Stimulated activated CD8-positive, alpha-beta memory T cell treated with anti-CD3 and anti-CD28 coated beads, Interleukin-15, amount 100 ng/mL, for 48 hours (primary cell): ENCODE measurements around the gene WBP4.
"Not testable (repeated sequence)": the region's sequence is repeated elsewhere in the genome, so short reads cannot be mapped to it uniquely, and the experiment has no call there.

Experiments used
- DNase-seq, 2 donors: peaks; one replicate each; pipeline ENCODE4 v3.0.0-alpha.2; 2020; ENCODE audit warnings: low read depth in 2 of 2

Gene WBP4, protein sequence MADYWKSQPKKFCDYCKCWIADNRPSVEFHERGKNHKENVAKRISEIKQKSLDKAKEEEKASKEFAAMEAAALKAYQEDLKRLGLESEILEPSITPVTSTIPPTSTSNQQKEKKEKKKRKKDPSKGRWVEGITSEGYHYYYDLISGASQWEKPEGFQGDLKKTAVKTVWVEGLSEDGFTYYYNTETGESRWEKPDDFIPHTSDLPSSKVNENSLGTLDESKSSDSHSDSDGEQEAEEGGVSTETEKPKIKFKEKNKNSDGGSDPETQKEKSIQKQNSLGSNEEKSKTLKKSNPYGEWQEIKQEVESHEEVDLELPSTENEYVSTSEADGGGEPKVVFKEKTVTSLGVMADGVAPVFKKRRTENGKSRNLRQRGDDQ

DNA sequence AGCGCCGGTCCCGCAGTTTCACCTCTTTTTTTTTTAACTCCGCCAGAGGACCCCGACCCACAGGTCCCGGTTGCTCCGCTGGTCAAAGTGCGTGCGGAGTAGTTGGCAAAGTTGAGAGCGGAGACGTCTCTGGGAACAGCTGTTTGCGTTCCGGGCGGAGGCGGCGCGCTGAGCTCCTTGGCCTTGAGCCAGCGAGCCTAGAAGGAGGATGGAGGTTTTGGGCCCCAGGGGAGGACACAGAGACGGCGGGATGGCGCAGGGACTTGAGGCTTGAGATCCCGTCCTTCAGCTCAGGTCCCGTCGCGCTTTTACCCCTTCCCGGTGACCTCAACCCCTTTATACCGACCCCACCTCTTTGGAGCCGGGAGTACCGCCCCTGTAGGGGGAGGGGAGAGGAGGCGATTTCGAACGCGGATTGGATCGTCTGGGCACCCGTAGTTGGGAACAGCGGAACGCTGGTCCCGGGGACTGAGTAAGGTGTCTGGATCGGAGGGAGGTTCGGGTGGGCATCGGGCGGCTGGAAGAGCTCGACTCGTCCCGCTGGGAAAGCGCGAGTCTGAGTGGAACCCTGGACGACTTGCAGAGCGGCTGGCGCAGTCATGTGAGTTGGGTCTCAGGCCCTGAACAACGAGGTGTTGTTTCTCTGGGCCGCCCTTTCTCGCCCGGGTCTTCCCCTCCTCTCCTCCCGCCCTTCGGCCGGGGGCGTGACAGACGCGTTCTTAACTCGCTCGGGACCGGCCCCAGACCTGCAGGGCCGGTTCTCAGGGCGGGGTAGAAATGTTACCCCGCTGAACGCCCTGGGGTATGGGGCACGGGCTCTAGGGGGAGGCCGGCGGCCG, at the start of gene WBP4:
Gene WBP4 (plus strand): TSS at position 435 of the 839 bp plus-strand sequence. CDS start 165 bp downstream, at position 600.
- DNase-seq = peak; percentile 75 to 81

GRCh38 chr13:41012536-41012935, 48.8 kb upstream of the WBP4 start:
- no peak for DNase-seq

DNA sequence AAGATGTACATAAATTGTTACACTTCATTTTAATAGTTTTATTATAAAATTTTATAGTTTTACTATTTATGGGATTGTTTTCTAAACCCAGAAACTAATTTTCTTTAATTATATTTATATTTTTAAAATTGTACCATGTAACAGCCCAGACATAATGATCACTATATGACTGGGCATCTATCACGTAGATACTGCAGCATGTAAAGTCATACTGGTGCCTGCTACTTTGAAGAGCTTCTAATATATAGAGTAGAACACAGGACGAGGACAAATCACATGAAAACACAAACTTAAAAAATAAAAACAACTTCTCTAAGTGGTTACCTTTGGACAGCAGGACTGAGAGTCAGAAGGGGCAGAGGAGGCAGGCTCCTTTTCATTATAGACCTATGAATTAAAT, 47.5 kb upstream of the WBP4 start:
- no peak for DNase-seq

GRCh38 chr13:41015920-41016319, 45.4 kb upstream of the WBP4 start:
- no peak for DNase-seq

- no peak for DNase-seq
Observed at GRCh38 chr13:41017159-41017558, 44.1 kb upstream of the WBP4 start.

DNA sequence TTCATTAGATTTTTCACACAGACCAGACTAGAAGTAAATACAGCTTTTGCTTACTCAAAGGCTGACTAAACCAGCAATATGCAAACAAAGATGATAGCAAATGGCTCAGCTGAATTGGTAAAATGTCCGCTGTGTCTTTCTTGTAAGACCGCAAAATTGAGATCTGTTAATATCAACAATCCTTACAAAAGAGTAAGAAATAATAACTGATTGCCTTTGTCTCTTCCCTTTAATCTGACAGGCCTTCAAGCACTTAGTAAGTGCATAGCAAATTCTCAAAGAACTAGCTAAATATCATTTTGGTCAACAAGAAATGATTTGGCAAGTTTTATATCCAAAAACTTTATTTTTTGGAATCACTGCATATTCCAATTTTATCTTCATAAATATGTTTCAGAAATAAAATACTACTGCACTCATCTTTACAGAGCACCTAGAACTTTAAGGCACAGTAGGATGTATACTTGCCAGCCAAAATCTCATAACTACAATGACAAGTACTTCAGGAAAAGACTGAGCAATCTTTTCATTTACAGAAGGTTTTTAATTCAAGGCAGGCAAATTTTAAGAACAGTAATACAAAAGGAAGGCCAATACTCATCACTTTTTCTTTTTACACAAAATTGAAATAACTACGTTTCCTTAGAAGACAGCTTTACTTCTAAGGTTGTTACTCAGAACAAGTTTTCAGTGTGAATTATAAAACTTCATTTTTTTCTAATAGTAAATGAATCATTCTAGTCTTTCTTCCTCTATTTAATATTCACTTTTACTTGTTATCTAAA, 43.3 kb upstream of the WBP4 start:
- DNase-seq = no peak

DNA sequence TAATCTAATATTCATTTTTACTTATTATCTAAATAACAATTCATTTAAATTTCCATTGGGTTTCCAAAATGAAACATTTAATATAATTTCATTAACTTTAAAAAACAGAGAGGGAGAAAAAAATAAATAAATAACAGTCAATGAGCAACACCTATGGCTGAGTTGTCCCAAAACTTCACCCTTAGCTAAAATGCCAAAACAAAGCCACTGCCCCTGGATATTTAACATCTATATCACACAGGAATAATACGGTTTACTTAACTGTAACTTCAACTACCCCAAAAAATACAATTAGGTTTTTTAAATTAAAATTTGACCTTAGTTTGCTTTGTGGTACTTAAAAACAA, 42.7 kb upstream of the WBP4 start:
- DNase-seq = no peak

DNA sequence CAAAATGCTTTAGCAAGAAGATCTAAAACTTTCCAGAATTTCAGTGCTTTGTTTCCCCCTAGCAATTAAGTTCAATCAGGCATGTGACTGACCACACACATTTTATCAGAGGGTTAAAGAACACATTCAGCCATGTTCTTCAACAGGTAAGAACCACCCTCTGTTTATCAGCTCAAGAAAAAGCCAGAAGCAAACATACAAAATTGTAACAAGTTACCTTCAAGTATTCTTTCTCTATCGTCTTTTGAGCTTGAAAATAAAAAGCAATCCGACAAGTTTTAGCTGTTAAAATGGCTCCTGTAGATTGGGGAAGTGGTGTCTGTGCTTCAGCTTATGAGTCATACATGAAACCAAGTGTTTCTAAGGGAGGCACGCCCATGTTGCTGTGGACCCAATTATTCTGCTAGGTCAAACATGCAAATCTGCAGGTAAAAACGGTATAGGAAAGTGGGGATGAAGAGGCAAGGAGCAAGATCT, 42.3 kb upstream of the WBP4 start, which contains the start of gene ELF1:
Gene ELF1 (minus strand): TSS at position 306 of the 477 bp plus-strand sequence. CDS start 37,262 bp downstream, outside the sequence.
- DNase-seq = peak; percentile 25 to 49

DNA sequence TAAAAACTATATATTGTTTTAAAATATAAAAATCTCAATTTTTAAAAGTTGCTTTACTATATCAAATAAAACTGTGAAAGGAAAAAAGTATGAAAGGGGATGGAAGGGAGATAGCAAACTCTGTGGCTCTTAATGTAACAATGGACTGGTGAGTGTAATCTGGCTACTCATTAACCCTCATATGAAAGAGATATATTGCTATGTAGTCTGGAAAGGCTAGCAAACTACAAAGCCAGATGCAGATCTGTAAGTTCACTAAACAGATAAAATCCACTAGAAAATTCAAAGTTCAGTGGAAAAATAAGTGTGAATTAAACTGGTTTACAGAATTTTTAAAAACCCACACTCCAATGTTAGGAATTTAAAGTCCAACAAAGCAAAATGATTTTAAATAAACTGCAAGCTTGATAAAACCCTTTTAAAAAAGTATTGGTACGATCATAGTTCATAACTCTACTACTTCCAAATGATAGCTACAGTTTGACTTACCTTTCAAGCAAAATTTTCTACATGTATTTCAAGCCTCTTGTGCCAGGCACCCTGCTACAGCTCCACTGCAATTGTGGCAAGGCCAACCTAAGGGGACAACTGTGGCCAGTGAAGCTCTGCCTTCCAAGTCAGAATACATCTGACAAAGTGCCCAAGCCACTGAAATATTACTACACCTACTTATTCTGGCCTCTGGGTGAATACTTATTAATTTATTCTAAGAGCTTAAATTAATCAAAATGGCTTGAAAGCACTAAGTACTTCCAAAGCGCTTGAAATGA, 41.5 kb upstream of the WBP4 start:
- no peak for DNase-seq

DNA sequence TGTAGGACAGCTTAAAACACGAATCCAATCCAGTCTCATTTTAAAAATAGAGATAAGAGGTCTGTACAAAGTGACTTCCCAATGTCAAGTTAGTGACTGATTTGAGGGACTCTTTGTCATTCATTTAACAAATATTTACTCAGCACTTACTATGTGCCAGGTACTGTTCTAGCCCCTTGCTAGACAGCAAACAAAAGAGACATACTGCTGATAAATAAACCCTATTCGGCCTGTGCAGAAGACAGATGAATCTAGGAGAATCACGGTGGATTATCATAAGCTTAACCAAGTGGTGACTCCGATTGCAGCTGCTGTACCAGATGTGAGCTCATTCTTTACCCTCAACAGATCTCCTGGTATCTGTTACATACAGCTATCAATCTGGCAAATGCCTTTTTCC, 35.8 kb upstream of the WBP4 start:
- no peak for DNase-seq

GRCh38 chr13:41026788-41027187, 34.5 kb upstream of the WBP4 start:
- no peak for DNase-seq

DNA sequence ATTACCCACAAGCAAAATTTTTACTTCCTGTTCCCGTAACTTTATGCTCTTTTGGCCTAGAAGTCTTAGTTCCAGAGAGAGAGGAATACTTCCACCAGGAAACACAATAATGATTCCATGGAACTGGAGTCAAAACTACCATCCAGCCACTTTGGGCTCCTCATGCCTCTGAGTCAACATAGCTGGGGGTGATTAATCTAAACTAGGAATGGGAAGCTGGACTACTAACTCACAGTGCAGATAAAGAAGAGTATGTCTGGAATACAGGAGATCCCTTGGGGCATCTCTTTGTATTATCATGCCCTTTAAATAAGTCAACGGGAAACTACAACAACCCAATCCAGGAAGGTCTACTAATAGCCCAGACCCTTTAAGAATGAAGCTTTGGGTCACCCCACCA, 33.3 kb upstream of the WBP4 start:
- no peak for DNase-seq

- no peak for DNase-seq
Observed at GRCh38 chr13:41029629-41030028, 31.7 kb upstream of the WBP4 start.

DNA sequence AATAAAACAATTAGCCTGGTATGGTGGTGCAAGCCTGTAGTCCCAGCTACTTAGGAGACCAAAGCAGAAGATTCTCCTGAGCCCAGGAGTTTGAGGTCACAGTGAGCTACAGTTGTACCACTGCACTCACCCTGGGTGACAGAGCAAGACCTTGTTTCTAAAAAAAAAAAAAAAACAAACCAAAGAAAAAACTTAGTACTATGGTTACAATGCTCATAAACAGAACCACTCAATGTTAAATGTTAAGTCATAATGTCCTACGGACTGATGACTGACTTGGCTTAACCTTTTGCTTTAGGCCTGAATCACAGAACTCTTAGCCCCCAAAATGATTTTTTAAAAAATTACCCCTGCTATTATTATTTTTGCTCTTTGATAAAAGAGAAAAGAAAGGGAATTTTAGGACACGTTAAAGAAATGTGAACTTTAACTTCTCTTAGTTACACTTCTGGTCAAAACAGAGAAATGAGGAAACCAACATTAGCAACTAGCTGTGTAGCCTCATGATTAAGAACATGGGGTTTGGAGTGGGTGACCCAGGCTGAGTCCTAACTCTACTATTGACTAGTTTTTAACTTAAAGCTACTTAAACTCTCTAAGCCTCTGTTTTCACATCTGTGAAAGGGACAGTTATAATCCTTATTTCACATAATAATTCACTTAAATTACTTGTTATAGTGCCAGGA, 28.5 kb upstream of the WBP4 start:
- no peak for DNase-seq

DNA sequence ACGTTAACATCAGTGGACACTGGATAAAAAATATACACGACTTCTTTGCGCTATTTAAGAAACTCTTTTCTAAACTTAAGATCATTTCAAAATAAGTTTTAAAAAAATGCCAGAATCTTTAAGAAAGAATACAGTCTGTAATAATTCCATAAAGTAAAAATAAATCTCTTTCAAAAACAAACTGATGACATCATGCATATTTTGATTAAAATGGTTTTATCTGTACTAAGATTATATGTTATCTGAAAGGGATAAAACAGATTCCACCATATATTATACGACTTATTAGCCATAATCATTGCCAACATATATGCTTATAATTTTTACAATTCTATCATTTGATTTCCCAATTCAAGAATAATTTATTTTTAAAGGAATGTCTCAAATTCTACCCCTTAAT, 26.9 kb upstream of the WBP4 start:
- DNase-seq = no peak

- DNase-seq = no peak
Observed at GRCh38 chr13:41034881-41035280, 26.4 kb upstream of the WBP4 start.

- DNase-seq = not testable (repeated sequence)
Observed at GRCh38 chr13:41036557-41036956, 24.8 kb upstream of the WBP4 start.

- DNase-seq = no peak
Observed at GRCh38 chr13:41039746-41040145, 21.6 kb upstream of the WBP4 start.

- no peak for DNase-seq
Observed at GRCh38 chr13:41040584-41041334, 20.6 kb upstream of the WBP4 start.

DNA sequence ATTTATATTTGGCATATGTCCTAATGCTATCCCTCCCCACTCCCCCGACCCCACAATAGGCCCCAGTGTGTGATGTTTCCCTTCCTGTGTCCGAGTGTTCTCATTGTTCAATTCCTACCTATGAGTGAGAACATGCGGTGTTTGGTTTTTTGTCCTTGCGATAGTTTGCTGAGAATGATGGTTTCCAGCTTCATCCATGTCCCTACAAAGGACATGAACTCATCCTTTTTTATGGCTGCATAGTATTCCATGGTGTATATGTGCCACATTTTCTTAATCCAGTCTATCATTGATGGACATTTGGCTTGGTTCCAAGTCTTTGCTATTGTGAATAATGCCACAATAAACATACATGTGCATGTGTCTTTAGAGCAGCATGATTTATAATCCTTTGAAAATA, 18.9 kb upstream of the WBP4 start:
- DNase-seq = not testable (repeated sequence)
